Epidermal melanocyte (primary cell): ENCODE results near the gene USP20.

Experiments
- DNase-seq: peaks from one replicate; pipeline ENCODE4 v3.0.0; 2011; ENCODE audit warnings: low spot score; ENCODE audit not compliant: insufficient read length

USP20 gene

DNA sequence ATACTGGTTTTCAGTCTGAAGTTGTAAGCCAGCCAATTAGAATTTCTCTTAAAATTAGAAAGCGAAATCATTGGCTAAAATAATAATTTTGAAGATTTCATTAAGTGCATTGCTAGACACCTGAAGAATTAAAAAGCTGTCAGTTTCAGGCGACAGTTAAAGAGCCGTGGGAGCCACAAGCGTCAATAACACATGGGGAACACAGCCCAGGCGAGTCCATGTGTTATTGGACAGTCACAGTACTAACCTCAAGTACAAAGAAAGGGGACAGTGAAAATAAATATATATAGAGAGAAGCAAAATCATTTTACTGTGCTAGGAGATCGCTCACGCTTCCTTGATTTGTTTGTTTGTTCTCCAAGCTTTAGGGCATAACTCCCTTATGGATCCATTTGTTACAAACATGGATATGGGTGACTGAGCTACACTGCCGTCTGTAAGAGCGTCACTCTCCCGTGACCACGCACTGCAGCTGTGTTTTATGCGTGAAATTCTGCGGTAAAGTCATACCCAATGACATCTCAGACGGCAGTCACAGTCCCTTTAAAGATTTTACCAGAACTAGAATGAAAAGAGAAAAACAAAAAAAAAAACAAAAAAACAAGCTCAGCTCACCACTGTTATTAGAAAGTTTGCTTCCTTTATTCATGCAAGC lies 83.2 kb downstream of the USP20 start:
- DNase-seq = no peak

DNA sequence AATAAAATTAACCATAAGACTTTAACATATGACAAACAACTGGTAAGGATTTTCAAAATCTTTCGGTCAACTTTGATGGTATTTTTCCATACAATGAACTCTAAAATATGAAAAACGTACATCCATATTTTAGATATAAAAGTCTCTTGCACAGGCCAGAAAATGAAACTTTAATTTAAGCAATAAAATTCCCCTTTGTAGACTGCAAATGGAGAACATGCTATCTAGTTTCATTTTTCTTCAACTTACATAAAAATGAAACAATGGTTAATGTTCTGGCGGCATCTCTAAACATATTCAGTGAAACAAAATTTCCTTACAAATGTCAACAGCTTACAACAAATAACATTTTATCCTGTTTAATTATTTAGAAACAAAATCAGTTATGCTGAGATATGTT lies 84.0 kb downstream of the USP20 start:
- no peak for DNase-seq

DNA sequence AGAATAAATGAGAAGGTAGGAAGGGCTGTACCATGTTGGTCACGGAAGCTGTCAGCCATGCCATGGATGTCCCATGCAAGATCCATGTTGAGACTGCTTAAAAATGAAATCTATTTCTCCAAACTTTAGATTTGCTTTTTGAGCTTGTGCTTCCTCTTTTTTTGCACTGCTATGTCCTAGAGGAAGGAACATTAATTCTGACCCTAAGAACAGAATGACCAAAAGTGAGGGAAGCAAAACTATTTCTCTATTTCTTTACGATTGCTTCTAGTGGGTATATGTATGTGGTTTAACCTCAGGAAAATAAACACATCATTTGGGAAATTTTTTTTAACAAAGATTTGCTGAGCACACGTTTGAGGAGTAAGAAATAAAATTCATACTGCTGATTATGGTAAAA lies 84.6 kb downstream of the USP20 start:
- DNase-seq = no peak

DNA sequence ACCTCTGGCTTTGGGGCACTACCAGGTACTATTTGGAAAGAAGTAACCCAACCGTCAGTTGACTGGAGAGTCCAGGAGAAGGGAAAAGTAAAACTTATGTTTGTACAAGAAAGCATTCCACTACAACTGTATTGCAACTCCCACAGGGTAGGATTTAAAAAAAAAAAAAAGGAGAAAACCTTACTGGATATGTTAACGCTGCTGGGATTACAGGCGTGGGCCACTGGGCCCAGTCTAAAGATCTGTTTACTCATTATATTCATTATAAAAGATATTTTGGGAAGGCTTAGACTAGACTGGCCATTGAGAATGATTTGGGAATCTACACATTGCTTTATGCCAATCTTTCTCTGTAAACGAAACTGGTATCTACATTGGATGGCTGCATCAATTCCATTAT lies 86.6 kb downstream of the USP20 start:
- DNase-seq = no peak

DNA sequence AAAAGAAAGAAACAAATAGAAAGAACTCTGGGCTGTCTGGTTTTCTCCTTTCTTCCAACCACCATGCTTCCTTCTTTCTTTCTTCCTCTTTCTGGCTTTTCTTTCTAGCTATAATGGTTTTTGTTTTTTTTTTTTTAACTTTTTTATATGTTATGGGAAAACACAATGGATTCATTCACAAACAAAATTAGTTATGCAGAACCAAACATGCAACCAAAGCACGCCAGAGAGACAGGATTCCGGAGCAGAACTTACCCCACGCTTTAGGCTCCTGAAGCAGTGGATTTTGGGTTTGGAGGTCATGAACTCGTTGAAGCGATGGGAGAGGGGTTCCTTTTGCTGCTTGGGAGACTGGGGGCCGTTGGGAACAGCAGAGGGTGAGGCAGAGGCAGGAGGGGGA lies 88.3 kb downstream of the USP20 start:
- DNase-seq = no peak

DNA sequence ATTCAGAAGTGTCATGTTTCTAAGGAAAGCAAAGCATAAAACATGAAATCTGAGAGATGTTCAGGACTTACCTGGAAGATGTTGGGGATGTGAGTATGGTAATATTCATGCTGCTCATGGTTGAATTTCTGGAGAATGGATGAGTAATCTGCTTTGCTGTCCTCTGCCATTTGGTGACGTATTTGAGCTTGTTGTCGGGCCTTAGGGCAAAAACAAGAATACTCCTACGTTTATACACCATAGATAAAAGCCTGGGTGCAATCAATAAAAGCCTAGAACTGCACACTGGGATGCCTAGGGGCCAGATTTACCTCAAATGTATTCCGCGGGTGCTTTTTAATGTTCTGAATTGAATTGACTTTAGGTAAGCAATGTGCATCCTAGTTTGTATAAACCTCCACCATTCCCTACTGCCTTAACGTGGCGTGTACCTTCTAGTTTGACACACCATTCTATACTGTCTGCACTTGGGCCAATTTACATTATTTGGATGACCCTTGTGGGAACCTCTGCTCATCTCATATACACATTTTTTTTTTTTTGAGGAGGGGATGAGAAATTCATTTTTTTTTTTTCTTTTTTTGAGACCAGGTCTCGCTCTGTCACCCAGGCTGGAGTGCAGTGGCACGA lies 94.4 kb downstream of the USP20 start:
- DNase-seq = no peak

DNA sequence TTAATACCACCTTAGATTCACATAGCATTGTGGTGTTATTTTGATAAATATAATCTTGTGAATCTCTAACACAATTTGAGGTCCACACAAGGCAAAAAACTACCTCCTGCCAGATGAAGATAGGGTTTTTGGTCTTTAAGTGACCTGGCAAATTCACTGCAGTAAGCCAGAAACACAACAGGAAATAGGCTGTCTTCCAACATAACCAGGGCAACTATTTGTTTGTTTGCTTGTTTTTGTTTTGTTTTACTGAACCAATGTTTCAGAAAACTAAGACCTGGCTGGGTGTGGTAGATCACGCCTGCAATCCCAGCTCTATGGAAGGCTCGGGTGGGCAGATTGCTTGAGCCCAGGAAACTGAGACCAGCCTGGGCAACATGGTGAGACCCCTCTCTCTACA lies 95.5 kb downstream of the USP20 start:
- no peak for DNase-seq
